Urothelium cell line (cell line): ENCODE data around the gene ATXN2.
"Not testable (repeated sequence)": the region's sequence is repeated elsewhere in the genome, so short reads cannot be mapped to it uniquely, and the experiment has no call there.

Experiments
- DNase-seq: peaks from one replicate; pipeline ENCODE4 v3.0.0; 2011; ENCODE audit warnings: low spot score, mixed read lengths
- FAIRE-seq: peaks from 2 replicates; lab custom pipeline; 2011; peaks lifted over from hg19 to GRCh38; lab: Jason Lieb, UNC

Gene ATXN2

GRCh38 chr12:111578276-111578970 lies 20.7 kb downstream of the ATXN2 start:
- FAIRE-seq: no peak
- DNase-seq: peak; percentile 28

DNA sequence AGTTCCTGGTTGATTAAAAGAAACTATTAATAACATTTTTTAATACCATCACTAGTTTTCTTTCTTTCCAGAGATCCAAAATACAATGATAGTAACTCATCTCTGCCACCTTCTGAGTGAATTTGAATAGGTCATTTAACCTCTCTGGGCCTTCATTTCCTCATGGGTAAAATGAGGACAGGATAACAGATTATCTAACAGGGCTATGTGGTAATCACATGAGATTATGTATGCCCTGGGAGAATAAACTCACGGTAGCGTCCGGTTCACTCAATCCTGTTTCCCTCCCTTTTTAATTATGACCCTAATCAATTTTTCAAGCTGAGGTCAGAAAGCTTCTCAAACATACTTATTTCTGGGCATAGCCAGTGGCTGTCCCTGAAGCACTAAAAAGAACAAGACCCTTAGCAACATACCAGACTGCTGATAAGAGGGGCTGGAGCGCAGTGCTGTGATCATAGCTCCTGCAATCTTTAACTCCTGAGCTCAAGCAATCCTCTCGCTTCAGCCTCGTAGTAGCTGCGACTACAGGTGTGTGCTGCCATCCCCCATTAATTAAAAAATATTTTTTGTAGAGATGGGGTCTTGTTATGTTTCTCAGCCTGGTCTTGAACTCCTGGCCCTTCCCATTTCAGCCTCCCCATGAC lies 24.2 kb downstream of the ATXN2 start:
- FAIRE-seq (no peak), DNase-seq (no peak)

GRCh38 chr12:111573476-111573875 lies 25.6 kb downstream of the ATXN2 start:
- DNase-seq (no peak), FAIRE-seq (no peak)

GRCh38 chr12:111570084-111570961 lies 28.8 kb downstream of the ATXN2 start:
- DNase-seq (peak; percentile 79), FAIRE-seq (no peak)

- no peak for DNase-seq
- no peak for FAIRE-seq
Measured at GRCh38 chr12:111569363-111570083, 29.6 kb downstream of the ATXN2 start.

- FAIRE-seq, DNase-seq: not testable (repeated sequence)
Measured at GRCh38 chr12:111560844-111561243, 38.3 kb downstream of the ATXN2 start.

GRCh38 chr12:111558107-111558376 lies 41.1 kb downstream of the ATXN2 start:
- no peak for DNase-seq
- no peak for FAIRE-seq

DNA sequence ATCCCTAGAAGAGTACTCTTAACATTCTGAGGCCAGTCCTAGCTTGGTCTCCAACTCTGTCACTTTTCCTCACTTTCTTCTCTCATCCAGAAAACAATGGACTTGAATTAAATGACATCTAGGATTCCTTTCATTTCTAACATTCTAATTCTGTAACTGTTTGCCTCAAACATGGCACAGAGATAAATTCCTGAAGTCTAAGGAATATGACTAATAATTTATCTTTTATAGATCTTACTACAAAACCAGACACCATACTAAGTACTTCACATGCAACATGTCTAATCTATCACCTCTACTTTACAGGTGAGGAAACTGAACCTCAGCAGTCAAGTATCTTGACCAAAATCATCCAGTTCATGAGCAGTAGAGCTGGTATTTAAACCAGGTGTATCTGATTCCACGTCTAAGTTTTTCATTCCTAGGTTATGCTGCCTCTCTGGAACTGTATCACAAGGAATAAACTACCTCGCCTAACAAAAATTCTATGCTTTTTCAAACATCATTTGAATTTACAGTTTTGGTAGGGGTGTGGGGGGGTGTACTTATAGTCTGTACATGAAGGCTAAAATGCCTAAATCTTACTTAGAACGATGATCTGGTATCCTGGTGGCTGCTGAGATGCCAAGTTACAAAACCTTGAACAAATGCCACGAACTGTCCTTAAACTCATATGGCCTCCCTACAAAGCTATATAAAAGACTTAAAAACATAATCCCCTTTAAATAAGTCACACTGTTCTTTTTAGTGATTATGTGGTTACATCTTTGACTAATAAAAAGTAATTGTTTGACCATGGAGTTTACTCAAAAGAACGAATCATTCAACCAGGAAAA lies 41.6 kb downstream of the ATXN2 start:
- FAIRE-seq (no peak), DNase-seq (no peak)

DNA sequence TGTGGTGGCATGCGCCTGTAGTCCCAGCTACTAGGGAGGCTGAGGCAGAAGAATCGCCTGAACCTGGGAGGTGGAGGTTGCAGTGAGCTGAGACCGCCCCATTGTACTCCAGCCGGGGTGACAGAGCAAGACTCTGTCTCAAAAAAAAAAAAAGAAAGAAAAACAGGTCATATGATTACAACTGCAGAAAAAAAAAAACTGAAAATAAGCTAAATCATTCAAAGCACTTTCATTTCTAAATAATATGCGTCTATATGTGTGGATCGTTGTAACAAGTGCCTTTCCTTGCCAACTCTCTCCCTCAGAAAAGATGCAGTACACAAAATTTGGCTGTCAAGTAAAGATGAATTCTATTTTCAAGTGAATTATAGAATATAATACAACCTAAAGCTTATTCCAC lies 42.4 kb downstream of the ATXN2 start:
- no peak for DNase-seq
- no peak for FAIRE-seq

DNA sequence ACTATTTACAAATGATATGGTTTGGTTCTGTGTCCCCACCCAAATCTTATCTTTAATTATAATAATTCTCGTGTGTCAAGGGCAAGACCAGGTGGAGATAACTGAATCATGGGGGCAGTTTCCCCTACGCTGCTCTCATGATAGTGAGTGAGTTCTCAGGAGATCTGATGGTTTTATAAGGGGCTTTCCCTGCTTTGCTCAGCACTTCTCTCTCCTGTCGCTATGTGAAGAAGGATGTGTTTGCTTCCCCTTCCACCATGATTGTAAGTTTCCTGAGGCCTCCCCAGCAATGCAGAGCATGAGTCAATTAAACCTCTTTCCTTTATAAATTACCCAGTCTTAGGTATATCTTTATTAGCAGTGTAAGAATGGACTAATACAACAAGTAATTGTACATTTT lies 43.8 kb downstream of the ATXN2 start:
- FAIRE-seq, DNase-seq: not testable (repeated sequence)

DNA sequence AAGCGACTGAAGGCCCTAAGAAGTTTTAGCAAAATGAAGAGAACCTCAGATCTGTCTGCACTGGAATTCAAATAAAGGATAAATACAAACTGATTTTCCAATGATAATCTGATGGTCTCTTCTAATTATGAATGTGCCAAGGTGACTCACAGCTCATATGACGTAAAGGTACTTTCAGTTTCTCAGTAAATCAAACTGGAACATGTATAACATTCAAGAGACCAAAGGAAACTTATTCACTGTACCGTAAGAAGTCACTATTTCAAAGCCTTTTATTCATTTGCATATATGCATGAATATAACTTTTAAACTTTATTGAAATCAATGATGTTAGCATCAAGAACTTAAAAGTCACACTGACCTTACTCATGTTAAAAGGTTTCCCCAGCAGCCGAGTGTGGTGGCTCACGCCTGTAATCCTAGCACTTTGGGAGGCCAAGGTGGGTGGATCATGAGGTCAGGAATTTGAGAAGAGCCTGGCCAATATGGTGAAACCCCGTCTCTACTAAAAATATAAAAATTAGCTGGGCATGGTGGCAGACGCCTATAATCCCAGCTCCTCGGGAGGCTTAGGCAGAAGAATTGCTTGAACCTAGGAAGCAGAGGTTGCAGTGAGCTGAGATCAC lies 52.2 kb downstream of the ATXN2 start:
- DNase-seq (no peak), FAIRE-seq (no peak)

DNA sequence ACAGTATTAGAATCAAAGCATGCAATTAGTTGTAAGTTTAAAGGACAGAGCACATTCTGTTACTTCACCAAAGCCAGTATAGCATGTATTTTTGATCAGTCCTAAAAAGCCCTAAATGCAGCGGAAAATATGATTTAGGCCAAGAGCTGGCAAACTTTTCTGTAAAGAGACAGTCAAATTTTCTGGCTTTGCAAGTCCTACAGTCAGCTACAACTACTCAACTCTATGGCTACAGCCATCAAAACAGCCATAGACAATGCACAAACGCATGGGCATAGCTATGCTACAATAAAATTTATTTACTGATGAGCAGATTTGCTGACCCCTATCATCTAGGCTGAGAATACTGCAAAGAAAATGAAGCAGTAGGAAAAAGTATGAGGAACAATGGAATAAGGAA lies 52.9 kb downstream of the ATXN2 start:
- FAIRE-seq (no peak), DNase-seq (no peak)

DNA sequence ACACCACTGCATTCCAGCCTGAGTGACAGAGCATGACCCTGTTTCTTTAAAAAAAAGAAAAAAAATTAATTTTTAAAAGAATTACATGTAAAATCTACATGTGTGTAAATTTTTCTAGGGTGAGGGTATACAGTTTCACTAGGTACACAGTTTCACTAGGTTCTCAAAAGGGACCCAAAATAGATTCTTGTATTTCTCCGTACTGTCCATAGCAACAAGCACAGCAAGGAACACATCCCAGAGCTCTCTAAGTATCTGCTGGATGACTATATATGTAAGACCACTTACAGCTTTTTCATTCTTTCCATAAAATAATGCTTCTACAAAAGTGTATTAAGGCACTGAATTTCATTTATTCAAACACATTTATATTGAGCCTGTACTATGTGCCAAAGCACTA lies 55.1 kb downstream of the ATXN2 start:
- DNase-seq (no peak), FAIRE-seq (no peak)

DNA sequence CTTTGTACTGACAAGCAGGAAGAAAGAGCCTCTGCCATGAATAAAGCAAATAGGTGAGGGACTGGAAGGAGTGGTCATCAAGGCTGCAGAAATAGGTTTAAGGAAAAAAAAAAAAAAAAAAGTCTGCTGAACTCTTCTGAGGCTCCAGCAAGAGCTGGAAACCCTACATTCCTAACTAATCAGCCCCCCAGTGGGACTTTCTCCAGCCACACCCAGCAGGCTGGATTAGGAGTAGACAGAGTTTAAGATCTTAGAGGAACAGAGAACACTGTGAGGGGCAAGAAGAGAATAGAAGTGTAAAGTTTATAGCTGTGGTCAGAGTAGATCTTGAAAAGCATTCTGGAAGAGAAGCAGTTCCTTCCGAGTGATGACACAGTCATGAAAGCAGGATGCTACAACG lies 66.4 kb downstream of the ATXN2 start:
- no peak for FAIRE-seq
- no peak for DNase-seq

GRCh38 chr12:111529424-111530368 lies 69.4 kb downstream of the ATXN2 start:
- peak; percentile 75 for DNase-seq
- no peak for FAIRE-seq

DNA sequence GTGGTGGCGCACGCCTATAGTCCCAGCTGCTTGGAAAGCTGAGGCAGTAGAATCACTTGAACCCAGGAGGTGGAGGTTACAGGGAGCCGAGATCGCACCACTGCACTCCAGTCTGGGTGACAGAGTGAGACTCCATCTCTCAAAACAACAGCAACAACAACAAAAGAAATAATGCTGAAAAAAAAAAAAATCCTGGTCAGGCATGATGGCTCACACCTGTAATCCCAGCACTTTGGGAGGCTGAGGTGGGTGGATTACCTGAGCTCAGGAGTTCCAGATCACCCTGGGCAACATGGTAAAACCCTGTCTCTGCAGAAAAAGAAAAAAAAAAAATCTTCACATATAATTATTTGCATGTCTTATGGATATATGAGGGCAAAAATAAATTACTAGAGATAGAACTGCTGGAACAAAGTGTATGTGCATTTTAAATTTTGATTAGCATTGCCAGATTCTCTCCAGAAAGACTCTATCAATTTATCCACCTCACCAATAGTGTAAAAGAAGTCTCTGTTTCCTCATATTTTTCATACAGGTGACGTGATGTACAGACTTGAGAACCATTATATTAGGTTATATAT lies 75.4 kb downstream of the ATXN2 start:
- FAIRE-seq (no peak), DNase-seq (no peak)

DNA sequence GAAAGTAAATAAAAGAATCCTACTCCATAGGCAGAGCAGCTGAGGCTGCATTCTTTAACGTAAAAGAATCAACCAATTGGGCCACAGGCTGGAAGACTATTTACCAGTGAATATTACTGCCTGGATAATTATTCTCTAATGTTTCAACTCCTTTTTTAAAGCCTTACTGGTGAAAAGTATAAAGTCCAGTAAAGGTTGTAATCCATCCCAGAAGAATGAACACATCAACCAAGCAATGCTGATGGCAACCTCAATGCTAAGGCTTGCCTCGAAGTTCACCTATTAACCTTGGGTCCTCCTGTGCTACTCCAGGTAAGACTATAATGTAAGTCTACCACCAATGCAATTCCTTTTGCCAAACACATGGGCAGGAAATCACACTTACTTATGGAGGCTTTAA lies 77.3 kb downstream of the ATXN2 start:
- DNase-seq (no peak), FAIRE-seq (no peak)

GRCh38 chr12:111519937-111520336 lies 79.2 kb downstream of the ATXN2 start:
- no peak for FAIRE-seq
- no peak for DNase-seq

DNA sequence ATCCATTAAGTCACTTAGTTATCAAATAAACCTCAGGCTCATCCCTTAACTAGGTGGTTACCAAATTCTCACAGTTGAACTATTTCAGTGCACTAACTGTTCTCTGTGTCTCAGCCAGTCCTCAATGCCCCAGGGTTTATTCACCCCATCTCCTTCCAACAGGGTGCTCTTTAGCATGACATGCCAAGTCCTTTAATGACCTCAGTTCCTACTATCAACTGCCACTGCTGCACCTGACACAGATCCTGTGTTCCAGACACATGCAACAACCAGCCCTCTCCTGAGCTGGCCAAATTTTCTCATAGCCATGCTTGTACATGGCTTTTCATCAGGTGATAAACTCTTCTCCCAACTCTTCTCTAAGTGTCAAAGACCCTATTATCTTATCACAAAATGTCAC lies 80.0 kb downstream of the ATXN2 start:
- DNase-seq (no peak), FAIRE-seq (no peak)
